K562 (cell line): ENCODE results near the gene PRICKLE4. TPM values are rescaled to one million over a fixed set of nuclear protein-coding genes. Genes with fewer than 3 reads are reported as not detected.

Experiments used
- ARID1B ChIP-seq: fragments of 450-650 bp; IDR thresholded peaks from 2 replicates; pipeline ENCODE4 v1.6.1; 2016; ENCODE audit warnings: antibody characterized with exemption, mild to moderate bottlenecking, inconsistent platforms
- E2F8 ChIP-seq: fragments of 450-650 bp; IDR thresholded peaks from 2 replicates; pipeline ENCODE4 v1.7.1; 2018; ENCODE audit warnings: mild to moderate bottlenecking, low read depth; ENCODE audit not compliant: partially characterized antibody
- FOSL1 ChIP-seq: fragments of 200-800 bp; sonication (Bioruptor generic); conservative IDR thresholded peaks from 2 replicates; pipeline ENCODE4 v1.6.1; 2016; ENCODE audit warnings: missing genetic modification characterization, missing compliant biosample characterization
- TFAM ChIP-seq: fragments of 250-450 bp; sonication (Bioruptor Pico); conservative IDR thresholded peaks from 2 replicates; pipeline ENCODE4 v1.5.0; 2021; ENCODE audit warnings: mild to moderate bottlenecking, moderate library complexity
- polyA plus RNA-seq, 8 experiments: library from polyadenylated mRNA; depleted of rRNA in 4 of 8; stranded (reverse) in 5 of 8; unstranded in 3 of 8; fragments of >200 nt; fragmentation: Nextera tagmentation in 2 of 8; fragmentation: Illumina TruSeq in 1 of 8; extraction: Ambion mirVana in 2 of 8; extraction: Trizol in 1 of 8; gene quantifications; 2 replicates each; pipeline versions ENCODE4 v1.2.1 to v1.2.3, GENCODE V29; 2011 to 2014; ENCODE audit warnings: inconsistent platforms in 1 of 8, missing spikeins in 1 of 8
- total RNA-seq, 7 experiments: library from RNA; depleted of rRNA in 6 of 7; stranded (reverse); fragments of >200 nt in 6 of 7; fragmentation: Illumina TruSeq in 2 of 7; extraction: Trizol in 2 of 7; gene quantifications; 2 replicates each; pipeline versions ENCODE4 v1.2.1 to v1.2.3, GENCODE V29; 2011 to 2021; ENCODE audit warnings: low replicate concordance in 1 of 7
- TF ChIP-seq, protein P1 (sequence below), 2 experiments: fragments of 450-650 bp; formaldehyde crosslinking in 1 of 2; IDR thresholded peaks; 2 replicates each; pipeline versions ENCODE4 v1.4.0 to v1.6.1; 2014 to 2020; ENCODE audit warnings: mild to moderate bottlenecking in 2 of 2, borderline replicate concordance in 1 of 2, low read depth in 1 of 2

The PRICKLE4 gene
- total and polyA plus RNA-seq, 9 of the 15 experiments (the other 6 are each of a cell fraction or from before 2014, with no cell fraction given), result 0.20 to 0.32 (median 0.27) TPM; not detected in 6

DNA sequence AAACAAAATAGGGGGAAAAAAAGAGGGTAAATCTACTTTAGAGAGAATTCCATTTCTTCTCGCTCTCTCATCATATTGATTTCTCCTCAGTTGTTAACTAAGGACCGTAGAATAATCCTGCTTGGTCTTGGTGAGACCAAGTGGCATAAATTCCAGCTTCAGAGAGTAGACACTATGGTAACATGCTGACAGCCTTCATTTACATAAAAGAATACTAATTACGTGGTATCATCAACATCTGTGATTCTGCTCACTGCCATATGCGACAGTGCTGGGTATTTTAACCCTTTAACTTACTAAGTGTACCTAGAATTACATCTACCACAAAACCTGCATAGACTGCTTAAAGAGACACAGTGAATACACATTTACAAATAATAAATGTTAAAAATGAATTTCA, 34.0 kb downstream of the PRICKLE4 start (continued):
- no peak for TF ChIP-seq TFAM (CRISPR knock-in tag)
- TF ChIP-seq, protein P1, sequence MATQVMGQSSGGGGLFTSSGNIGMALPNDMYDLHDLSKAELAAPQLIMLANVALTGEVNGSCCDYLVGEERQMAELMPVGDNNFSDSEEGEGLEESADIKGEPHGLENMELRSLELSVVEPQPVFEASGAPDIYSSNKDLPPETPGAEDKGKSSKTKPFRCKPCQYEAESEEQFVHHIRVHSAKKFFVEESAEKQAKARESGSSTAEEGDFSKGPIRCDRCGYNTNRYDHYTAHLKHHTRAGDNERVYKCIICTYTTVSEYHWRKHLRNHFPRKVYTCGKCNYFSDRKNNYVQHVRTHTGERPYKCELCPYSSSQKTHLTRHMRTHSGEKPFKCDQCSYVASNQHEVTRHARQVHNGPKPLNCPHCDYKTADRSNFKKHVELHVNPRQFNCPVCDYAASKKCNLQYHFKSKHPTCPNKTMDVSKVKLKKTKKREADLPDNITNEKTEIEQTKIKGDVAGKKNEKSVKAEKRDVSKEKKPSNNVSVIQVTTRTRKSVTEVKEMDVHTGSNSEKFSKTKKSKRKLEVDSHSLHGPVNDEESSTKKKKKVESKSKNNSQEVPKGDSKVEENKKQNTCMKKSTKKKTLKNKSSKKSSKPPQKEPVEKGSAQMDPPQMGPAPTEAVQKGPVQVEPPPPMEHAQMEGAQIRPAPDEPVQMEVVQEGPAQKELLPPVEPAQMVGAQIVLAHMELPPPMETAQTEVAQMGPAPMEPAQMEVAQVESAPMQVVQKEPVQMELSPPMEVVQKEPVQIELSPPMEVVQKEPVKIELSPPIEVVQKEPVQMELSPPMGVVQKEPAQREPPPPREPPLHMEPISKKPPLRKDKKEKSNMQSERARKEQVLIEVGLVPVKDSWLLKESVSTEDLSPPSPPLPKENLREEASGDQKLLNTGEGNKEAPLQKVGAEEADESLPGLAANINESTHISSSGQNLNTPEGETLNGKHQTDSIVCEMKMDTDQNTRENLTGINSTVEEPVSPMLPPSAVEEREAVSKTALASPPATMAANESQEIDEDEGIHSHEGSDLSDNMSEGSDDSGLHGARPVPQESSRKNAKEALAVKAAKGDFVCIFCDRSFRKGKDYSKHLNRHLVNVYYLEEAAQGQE (IDR thresholded peaks at IDR 0.05; ENCODE audit: borderline replicate concordance), result no peak
- TF ChIP-seq, protein P1 (CRISPR knock-in tag; IDR thresholded peaks at IDR 0.05; ENCODE audit: low read depth), result no peak
- TF ChIP-seq E2F8, result no peak
- no peak for TF ChIP-seq FOSL1 (tag)
- no peak for TF ChIP-seq ARID1B
